DMS53 (cell line): ENCODE measurements around the gene APLP1.

Experiments
- DNase-seq: peaks from one replicate; lab custom pipeline; 2025; lab: John Stamatoyannopoulos, UW

APLP1 gene

DNA sequence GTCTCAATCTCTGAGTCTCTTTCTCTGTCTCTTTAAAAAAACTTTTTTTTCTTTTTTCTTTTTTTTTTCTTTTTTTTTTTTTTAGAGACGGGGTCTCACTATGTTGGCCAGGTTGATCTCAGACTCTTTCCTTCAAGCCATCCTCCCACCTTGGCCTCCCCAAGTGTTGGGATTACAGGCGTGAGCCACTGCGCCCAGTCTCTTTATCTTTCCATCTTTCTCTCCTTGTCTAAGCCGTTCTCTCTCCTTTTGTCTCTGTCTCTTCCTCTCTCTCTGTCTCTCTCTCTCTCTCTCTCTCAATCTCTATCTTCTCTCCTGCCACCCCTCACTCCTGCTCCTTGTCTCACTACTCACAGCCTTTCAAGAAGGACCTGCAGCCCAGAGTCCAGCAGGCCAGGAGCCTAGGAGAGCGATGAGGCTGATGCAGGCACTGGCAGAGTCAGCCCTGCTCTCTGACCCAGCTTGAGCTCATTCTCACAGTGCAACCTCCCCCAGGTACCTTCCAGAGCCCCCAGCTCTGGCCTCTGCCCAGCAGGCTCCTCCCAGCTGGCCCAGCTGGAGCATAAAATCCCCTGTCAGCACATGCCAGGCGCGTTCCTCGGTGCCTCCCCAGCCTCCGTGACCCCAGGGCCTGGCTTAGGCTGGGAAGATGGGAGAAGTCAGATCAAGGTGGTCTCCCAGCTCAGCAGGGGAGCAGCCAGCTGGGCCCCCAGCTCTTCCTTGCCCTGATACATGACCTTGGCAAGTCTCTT lies 16.2 kb upstream of the APLP1 start, which contains the start of gene NPHS1:
NPHS1 (minus strand) TSS at position 476 of the 752 bp plus-strand sequence. CDS start 667 bp downstream, outside the sequence.
- no peak for DNase-seq

GRCh38 chr19:35853038-35853756 lies 15.2 kb upstream of the APLP1 start:
- DNase-seq = no peak

DNA sequence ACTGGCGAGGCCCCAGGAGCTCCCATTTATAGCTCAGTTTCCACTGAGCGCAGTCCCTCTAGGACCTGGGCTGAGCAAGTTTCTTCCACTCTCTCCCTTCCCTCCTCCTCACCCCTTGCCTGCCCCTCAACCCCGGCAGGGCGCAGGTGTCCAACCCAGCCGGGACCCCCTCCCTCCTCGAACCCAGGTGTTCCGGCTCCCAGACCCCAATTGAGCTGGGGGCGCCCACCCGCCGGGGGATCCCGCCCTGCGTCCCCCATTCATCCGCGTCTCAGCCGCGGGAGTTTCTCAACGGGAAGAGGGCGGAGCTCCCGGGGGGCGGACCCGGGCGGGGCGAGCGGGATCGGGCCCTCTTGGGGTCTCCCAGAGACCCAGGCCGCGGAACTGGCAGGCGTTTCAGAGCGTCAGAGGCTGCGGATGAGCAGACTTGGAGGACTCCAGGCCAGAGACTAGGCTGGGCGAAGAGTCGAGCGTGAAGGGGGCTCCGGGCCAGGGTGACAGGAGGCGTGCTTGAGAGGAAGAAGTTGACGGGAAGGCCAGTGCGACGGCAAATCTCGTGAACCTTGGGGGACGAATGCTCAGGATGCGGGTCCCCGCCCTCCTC lies 11.7 kb upstream of the APLP1 start, which contains the start of gene KIRREL2:
KIRREL2 (plus strand) TSS at position 366 of the 604 bp plus-strand sequence; CDS start at position 575, 209 bp downstream.
- peak; percentile 63 for DNase-seq

- DNase-seq = no peak
These were observed 10.1 kb upstream of the APLP1 start for GRCh38 chr19:35858311-35858710.

- DNase-seq = no peak
These were observed 9.0 kb upstream of the APLP1 start for GRCh38 chr19:35859414-35859813.

DNA sequence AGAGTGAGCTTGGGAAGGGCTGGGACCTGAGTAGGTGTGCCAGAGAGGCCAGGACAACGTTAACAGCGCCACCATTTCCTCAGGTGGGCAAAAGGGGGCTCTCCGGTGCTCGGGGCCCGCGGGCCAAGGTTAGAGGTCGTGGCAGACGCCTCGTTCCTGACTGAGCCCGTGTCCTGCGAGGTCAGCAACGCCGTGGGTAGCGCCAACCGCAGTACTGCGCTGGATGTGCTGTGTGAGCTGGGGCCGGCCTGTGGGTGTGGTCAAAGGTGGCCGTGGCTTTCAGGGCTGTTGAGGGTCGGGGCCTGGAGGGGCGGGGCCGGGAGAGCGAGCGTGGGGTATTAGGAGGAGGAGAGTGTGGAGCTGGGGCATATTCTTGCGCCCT lies 7.9 kb upstream of the APLP1 start:
- no peak for DNase-seq

- peak; percentile 85 for DNase-seq
These were observed 7.3 kb upstream of the APLP1 start for GRCh38 chr19:35860818-35861639.

- no peak for DNase-seq
These were observed 6.7 kb upstream of the APLP1 start for GRCh38 chr19:35861640-35862160.

DNA sequence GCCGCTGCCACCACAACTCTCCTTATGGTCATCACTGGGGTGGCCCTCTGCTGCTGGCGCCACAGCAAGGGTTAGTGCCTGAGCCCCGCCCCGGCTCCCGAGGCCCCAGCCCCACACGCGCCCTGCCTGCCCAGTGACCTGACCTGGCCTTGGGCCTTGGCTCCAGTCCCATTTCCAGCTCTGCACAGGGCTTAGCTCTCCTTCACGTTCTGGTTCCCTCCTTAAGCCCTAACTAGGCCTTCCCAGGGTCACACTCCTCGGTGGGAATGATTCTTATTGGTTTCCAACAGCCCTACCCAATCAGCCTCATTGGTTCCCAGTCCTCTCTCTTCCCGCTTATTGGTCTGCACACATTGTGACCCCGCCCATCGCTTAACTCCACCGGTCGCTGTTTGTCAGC lies 5.8 kb upstream of the APLP1 start:
- peak; percentile 38 for DNase-seq

- DNase-seq = no peak
These were observed 5.4 kb upstream of the APLP1 start for GRCh38 chr19:35863018-35863417.

DNA sequence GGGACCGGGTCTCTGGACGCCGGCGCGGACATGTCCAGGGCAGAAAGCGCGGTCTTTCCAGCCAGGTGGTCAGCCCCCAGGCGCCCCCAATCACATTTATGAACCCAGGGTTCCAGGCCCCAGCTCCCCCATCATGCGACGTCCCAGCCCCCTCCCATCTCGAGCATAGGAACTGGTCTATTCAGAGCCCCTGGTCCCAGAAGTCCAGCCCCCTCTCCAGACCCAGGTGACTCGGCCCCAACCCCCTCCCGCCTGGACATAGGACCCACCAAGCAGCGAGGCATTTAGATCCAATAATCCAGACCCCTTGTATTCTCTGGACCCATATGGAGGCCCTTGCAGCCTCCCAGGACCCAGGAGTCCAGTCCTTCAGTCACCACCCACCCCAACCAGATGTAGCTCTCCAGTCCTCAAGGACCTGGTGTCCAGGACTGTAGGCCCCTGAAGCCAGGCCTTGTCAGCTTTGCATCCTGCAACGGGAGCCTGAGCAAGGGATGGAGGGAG lies 501 bp downstream of the APLP1 start:
- DNase-seq = peak; percentile 86

DNA sequence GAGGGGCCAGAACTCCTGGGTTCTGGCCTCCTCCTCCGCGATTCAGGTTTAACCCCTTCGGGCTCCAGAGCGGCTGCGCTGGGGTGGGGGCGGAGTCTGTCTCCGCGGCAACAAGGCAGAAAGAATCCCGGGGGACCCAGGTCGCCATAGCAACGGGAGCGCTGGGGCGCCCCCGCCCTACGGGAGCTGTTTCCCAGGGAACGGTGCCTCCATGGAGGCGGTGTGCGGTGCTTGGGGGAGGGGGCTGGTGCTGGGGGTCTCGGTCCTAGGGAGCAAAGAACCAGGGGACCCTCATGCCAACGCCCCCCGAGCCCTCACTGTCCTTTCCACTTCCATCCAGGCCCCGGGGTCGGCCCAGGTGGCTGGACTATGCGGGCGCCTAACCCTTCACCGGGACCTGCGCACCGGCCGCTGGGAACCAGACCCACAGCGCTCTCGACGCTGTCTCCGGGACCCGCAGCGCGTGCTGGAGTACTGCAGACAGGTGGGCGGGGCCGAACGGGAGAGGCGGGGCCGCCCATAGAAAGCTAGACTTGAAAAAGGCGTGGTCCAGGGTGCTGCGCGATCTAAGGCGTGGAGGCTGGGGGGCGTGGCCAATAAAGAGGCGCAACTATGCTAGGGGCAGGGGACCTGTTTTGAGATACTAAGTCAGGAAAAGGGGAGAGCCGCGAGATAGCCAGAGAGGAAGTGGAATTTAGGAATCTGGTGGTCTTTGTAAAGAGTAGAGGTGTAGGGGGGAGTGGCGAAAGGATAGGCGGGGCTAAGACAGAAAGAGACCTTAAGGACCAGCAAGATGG lies 1.2 kb downstream of the APLP1 start:
- DNase-seq = peak; percentile 99

DNA sequence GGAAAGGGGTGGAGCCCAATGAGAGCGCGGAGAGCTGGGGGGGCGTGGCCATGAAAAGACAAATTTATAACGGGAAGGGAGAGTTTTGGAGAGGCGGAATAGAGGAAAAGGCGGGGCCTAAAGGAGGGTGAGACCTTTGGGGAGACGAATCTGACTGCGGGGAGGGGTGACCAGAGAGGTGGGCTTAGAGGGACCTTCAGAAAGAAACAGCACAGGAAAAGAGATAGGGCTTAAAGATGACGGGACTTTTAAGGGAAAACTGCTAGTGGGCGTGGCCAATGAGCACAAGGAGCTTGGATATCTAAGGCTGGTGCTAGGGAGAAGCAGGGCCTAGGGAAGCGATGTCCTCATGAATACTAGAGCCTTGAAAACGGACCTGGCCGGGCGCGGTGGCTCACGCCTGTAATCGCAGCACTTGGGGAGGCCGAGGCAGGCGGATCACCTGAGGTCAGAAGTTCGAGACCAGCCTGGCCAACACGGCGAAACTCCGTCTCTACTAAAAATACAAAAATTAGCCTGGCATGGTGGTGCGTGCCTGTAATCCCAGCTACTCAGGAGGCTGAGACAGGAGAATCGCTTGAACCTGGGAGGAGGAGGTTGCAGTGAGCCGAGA lies 1.9 kb downstream of the APLP1 start:
- DNase-seq = peak; percentile 63

DNA sequence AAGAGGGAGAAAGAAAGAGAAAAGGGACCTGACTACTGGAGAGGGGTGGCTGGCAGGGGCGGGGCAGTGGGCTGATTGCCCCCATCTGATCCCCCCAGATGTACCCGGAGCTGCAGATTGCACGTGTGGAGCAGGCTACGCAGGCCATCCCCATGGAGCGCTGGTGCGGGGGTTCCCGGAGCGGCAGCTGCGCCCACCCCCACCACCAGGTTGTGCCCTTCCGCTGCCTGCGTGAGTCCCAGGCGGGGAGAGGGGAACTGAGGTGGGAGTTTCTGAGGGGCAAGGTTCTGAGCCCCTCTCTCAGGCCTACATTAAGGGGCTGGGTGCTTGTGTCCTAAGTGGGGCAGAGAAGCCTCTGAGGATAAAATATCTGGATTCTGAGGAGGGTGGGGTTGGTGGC lies 2.4 kb downstream of the APLP1 start:
- DNase-seq = no peak

- no peak for DNase-seq
These were observed 3.2 kb downstream of the APLP1 start for GRCh38 chr19:35871611-35872010.

- peak; percentile 25 for DNase-seq
These were observed 3.8 kb downstream of the APLP1 start for GRCh38 chr19:35872180-35872579.

- no peak for DNase-seq
These were observed 6.1 kb downstream of the APLP1 start for GRCh38 chr19:35874392-35874930.

GRCh38 chr19:35879068-35879467 lies 10.7 kb downstream of the APLP1 start:
- DNase-seq = no peak

- DNase-seq = peak; percentile 98
These were observed 11.5 kb downstream of the APLP1 start for GRCh38 chr19:35879770-35880317.
